OCI-LY7 (cell line): ENCODE measurements around the gene EGFR. TPM values are rescaled to one million over a fixed set of nuclear protein-coding genes. Genes with fewer than 3 reads are reported as not detected.

Source experiments
- BruUV-seq: library from RNA; stranded (reverse); fragments of 400-500 nt; replicated peaks from 2 replicates; lab custom pipeline; 2021; lab: Mats Ljungman, UMichigan
- CTCF ChIA-PET: fragments of 300-600 bp; sonication (Branson Sonifier 250); formaldehyde crosslinking; loops from one replicate; lab custom pipeline; 2022; ENCODE audit warnings: antibody characterized with exemption; ENCODE audit not compliant: unreplicated experiment; lab: Charles Lee
- POLR2A ChIA-PET: fragments of 300-600 bp; sonication (Branson Sonifier 250); formaldehyde crosslinking; loops from one replicate; lab custom pipeline; 2022; ENCODE audit warnings: antibody characterized with exemption; lab: Charles Lee
- DNase-seq: peaks from one replicate; pipeline ENCODE4 v3.0.0-alpha.2; 2015; ENCODE audit warnings: low spot score
- H2AFZ ChIP-seq: fragments of 200-600 bp; sonication (generic), shearing (Covaris generic); 2 replicates; pipeline ENCODE4 v1.6.1; 2014; ENCODE audit warnings: mild to moderate bottlenecking, antibody characterized with exemption, low read length, moderate library complexity
- H3K27ac ChIP-seq: fragments of 200-600 bp; sonication (generic); 2 replicates; pipeline ENCODE4 v1.5.1; 2014; ENCODE audit warnings: mixed run types, low read depth, mild to moderate bottlenecking, moderate library complexity, low read length, inconsistent platforms; ENCODE audit not compliant: poor library complexity, severe bottlenecking
- H3K36me3 ChIP-seq: fragments of 200-600 bp; sonication (generic); 2 replicates; pipeline ENCODE4 v1.6.1; 2014; ENCODE audit warnings: mild to moderate bottlenecking, antibody characterized with exemption, low read length, moderate library complexity, mixed read lengths; ENCODE audit not compliant: insufficient read depth
- H3K4me1 ChIP-seq: fragments of 200-600 bp; sonication (generic); 2 replicates; pipeline ENCODE4 v1.5.1; 2014; ENCODE audit warnings: mild to moderate bottlenecking, low read length; ENCODE audit not compliant: insufficient read depth, poor library complexity, severe bottlenecking
- H3K4me2 ChIP-seq: fragments of 200-600 bp; sonication (generic); 2 replicates; pipeline ENCODE4 v1.6.1; 2014; ENCODE audit warnings: mild to moderate bottlenecking, low read length
- H3K4me3 ChIP-seq: fragments of 200-600 bp; sonication (generic); 2 replicates; pipeline ENCODE4 v1.5.1; 2014; ENCODE audit warnings: mild to moderate bottlenecking, low read depth, low read length; ENCODE audit not compliant: poor library complexity, severe bottlenecking
- H3K79me2 ChIP-seq: fragments of 200-600 bp; sonication (generic); 2 replicates; pipeline ENCODE4 v1.6.1; 2016; ENCODE audit warnings: low read depth, mild to moderate bottlenecking, low read length, moderate library complexity, mixed read lengths; ENCODE audit not compliant: insufficient read depth
- H3K9me2 ChIP-seq: fragments of 200-600 bp; sonication (generic); 2 replicates; pipeline ENCODE4 v1.6.1; 2016; ENCODE audit warnings: mild to moderate bottlenecking, low read length, mixed read lengths; ENCODE audit not compliant: insufficient read depth
- H3K9me3 ChIP-seq: fragments of 200-600 bp; sonication (generic); 2 replicates; pipeline ENCODE4 v1.6.1; 2014; ENCODE audit warnings: mild to moderate bottlenecking, mixed run types, low read length, mixed read lengths
- H4K20me1 ChIP-seq: fragments of 200-600 bp; sonication (generic); 2 replicates; pipeline ENCODE4 v1.6.1; 2014; ENCODE audit warnings: mild to moderate bottlenecking, antibody characterized with exemption, low read length, moderate library complexity, mixed read lengths; ENCODE audit not compliant: insufficient read depth
- EZH2phosphoT487 ChIP-seq: fragments of 200-600 bp; sonication (generic); IDR thresholded peaks from 2 replicates; pipeline ENCODE4 v1.6.1; 2018; ENCODE audit warnings: low read depth, borderline replicate concordance, mild to moderate bottlenecking, mixed run types, antibody characterized with exemption, low read length, moderate library complexity, mixed read lengths
- intact Hi-C: fragments of 100-400 bp; cut with micrococcal nuclease; formaldehyde crosslinking; loops from one replicate; pipeline ENCODE4 v1.10.0; 2022; ENCODE audit not compliant: unreplicated experiment
- total RNA-seq, 2 experiments: library from RNA; depleted of rRNA in 1 of 2; stranded (reverse); fragments of >200 nt in 1 of 2; shearing (Covaris generic) in 1 of 2; gene quantifications; 2 replicates each; pipeline ENCODE4 v1.2.3, GENCODE V29; 2014 to 2022
- TF ChIP-seq, protein P1 (sequence below): fragments of 200-600 bp; sonication (generic); conservative IDR thresholded peaks from 2 replicates; pipeline ENCODE4 v1.5.1; 2014; ENCODE audit warnings: mild to moderate bottlenecking, antibody characterized with exemption, low read length, moderate library complexity, mixed read lengths

Gene EGFR
- total RNA-seq, 2 experiments from 2014 or later, result 0.27 TPM; not detected in 1

- H3K4me1 ChIP-seq, result no peaks in the 10 kb centered on the region
- CTCF ChIA-PET, result no interaction called here
- H3K36me3 ChIP-seq, result no peaks in the 10 kb centered on the region
- no peaks in the 10 kb centered on the region for H3K9me2 ChIP-seq
- no peaks in the 10 kb centered on the region for H3K79me2 ChIP-seq
- no peak overlapping the region for H3K4me3 ChIP-seq
- no peak for TF ChIP-seq EZH2phosphoT487
- TF ChIP-seq, protein P1, sequence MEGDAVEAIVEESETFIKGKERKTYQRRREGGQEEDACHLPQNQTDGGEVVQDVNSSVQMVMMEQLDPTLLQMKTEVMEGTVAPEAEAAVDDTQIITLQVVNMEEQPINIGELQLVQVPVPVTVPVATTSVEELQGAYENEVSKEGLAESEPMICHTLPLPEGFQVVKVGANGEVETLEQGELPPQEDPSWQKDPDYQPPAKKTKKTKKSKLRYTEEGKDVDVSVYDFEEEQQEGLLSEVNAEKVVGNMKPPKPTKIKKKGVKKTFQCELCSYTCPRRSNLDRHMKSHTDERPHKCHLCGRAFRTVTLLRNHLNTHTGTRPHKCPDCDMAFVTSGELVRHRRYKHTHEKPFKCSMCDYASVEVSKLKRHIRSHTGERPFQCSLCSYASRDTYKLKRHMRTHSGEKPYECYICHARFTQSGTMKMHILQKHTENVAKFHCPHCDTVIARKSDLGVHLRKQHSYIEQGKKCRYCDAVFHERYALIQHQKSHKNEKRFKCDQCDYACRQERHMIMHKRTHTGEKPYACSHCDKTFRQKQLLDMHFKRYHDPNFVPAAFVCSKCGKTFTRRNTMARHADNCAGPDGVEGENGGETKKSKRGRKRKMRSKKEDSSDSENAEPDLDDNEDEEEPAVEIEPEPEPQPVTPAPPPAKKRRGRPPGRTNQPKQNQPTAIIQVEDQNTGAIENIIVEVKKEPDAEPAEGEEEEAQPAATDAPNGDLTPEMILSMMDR, result no peak
- no TSS peak for BruUV-seq
- POLR2A ChIA-PET, result no interaction called here
- intact Hi-C loops, result no loop called here
- DNase-seq, result no peak
- no peak overlapping the region for H2AFZ ChIP-seq
- H3K27ac ChIP-seq, result no peak overlapping the region
- no peaks in the 10 kb centered on the region for H3K9me3 ChIP-seq
- H4K20me1 ChIP-seq, result no peaks in the 10 kb centered on the region
- no peak overlapping the region for H3K4me2 ChIP-seq
These were observed 74.9 kb downstream of the EGFR start for GRCh38 chr7:55093674-55094073.

- Histone ChIP-seq H3K27ac (no peak overlapping the region), H3K36me3 (no peaks in the 10 kb centered on the region), H3K9me3 (no peaks in the 10 kb centered on the region), H3K4me1 (no peaks in the 10 kb centered on the region), H3K9me2 (no peaks in the 10 kb centered on the region), H2AFZ (no peak overlapping the region), H3K79me2 (no peaks in the 10 kb centered on the region), H4K20me1 (no peaks in the 10 kb centered on the region), H3K4me2 (no peak overlapping the region), H3K4me3 (no peak overlapping the region)
- CTCF ChIA-PET, result no interaction called here
- BruUV-seq, result no TSS peak
- DNase-seq, result no peak
- no peak for TF ChIP-seq EZH2phosphoT487
- TF ChIP-seq, protein P1, result no peak
- POLR2A ChIA-PET, result no interaction called here
- intact Hi-C loops, result no loop called here
These were observed 75.4 kb downstream of the EGFR start for GRCh38 chr7:55094092-55094690.

- POLR2A ChIA-PET, result no interaction called here
- no peak overlapping the region for H3K4me3 ChIP-seq
- H2AFZ ChIP-seq, result no peak overlapping the region
- TF ChIP-seq EZH2phosphoT487, result no peak
- TF ChIP-seq, protein P1, result no peak
- no TSS peak for BruUV-seq
- H3K4me1 ChIP-seq, result no peaks in the 10 kb centered on the region
- DNase-seq, result no peak
- no peaks in the 10 kb centered on the region for H3K36me3 ChIP-seq
- no peaks in the 10 kb centered on the region for H3K79me2 ChIP-seq
- H3K9me2 ChIP-seq, result no peaks in the 10 kb centered on the region
- no peaks in the 10 kb centered on the region for H3K9me3 ChIP-seq
- no peak overlapping the region for H3K27ac ChIP-seq
- H4K20me1 ChIP-seq, result no peaks in the 10 kb centered on the region
- CTCF ChIA-PET, result no interaction called here
- intact Hi-C loops, result no loop called here
- no peak overlapping the region for H3K4me2 ChIP-seq
These were observed 76.9 kb downstream of the EGFR start for GRCh38 chr7:55095672-55096071.
